Erythroblast (primary cell): Measurements from ENCODE around the gene DSC2.

ENCODE experiments used
- GATA1 ChIP-seq: IDR thresholded peaks from 2 replicates; pipeline ENCODE4 v1.6.1; 2011; ENCODE audit warnings: low read depth, mild to moderate bottlenecking, control low read depth, low read length, moderate library complexity
- POLR2A ChIP-seq: IDR thresholded peaks from 2 replicates; pipeline ENCODE4 v1.6.1; 2011; ENCODE audit warnings: mild to moderate bottlenecking, low read length

DNA sequence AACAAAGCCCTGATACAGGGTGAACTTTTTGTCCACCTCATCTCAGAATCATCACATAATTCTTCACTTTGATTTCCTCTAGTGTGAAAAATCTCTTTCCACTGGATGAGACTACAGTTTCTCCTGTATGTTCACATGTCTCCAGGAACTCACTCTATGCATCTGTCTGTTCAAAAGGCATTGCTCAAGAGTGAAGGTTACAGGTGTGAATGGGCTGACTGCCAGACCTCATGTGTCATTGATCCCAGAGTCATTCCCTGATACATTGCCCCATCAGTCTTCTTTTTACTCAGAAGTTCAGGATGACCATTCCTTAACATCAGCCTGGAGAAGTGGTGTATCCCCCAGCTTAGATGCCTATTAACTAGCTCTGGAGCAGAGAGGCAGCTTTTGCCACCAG lies 55.3 kb downstream of the DSC2 start:
- TF ChIP-seq POLR2A (no peak), GATA1 (no peak)
